Lower leg skin (tissue), 3 donors: ENCODE data around the gene BUD13.
"Not testable (repeated sequence)": the region's sequence is repeated elsewhere in the genome, so short reads cannot be mapped to it uniquely, and the experiment has no call there.

Experiments used
- POLR2A ChIP-seq, 2 donors: fragments of 450-650 bp; IDR thresholded peaks; one replicate each; pipeline ENCODE4 v1.6.1; 2016 to 2017; ENCODE audit warnings: antibody characterized with exemption in 2 of 2, mild to moderate bottlenecking in 1 of 2, moderate library complexity in 1 of 2
- TF ChIP-seq, protein P1 (sequence below), 3 donors: fragments of 450-650 bp; IDR thresholded peaks; one replicate each; pipeline ENCODE4 v1.5.1; 2016; ENCODE audit warnings: antibody characterized with exemption in 3 of 3, mild to moderate bottlenecking in 3 of 3, moderate library complexity in 2 of 3

- TF ChIP-seq POLR2A (IDR thresholded peaks at IDR 0.05) = not testable (repeated sequence)
- TF ChIP-seq, protein P1, sequence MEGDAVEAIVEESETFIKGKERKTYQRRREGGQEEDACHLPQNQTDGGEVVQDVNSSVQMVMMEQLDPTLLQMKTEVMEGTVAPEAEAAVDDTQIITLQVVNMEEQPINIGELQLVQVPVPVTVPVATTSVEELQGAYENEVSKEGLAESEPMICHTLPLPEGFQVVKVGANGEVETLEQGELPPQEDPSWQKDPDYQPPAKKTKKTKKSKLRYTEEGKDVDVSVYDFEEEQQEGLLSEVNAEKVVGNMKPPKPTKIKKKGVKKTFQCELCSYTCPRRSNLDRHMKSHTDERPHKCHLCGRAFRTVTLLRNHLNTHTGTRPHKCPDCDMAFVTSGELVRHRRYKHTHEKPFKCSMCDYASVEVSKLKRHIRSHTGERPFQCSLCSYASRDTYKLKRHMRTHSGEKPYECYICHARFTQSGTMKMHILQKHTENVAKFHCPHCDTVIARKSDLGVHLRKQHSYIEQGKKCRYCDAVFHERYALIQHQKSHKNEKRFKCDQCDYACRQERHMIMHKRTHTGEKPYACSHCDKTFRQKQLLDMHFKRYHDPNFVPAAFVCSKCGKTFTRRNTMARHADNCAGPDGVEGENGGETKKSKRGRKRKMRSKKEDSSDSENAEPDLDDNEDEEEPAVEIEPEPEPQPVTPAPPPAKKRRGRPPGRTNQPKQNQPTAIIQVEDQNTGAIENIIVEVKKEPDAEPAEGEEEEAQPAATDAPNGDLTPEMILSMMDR (IDR thresholded peaks at IDR 0.05) = not testable (repeated sequence)
These were observed 28.9 kb upstream of the BUD13 start for GRCh38 chr11:116801662-116802061.
